Cerebellar cortex (tissue), 1 donor: Measurements from ENCODE around the gene RBBP8NL.

Source experiments
- DNase-seq: peaks from one replicate; pipeline ENCODE4 v3.0.0-alpha.2; 2015; ENCODE audit warnings: low spot score

RBBP8NL gene

GRCh38 chr20:62408640-62409039, 18.7 kb downstream of the RBBP8NL start:
- no peak for DNase-seq

DNA sequence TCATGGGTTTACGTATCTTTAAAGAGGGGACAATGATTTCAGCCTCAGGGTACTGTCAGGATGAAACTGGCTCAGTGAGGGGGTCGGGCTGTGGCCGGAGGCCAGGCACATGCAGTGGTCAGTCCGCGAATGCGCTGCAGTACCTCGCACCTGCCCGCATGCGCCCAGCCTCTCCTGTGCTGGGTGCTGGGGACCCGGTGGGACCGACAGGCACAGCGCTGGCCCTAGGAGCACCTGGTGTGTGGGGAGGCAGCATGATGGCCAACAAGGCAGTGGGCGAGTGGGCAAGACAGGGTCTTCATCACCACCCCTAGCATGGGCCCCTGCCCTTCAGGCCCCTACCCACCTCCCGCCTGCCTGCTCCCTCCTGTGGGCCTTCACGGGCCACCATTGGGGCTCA, 19.3 kb downstream of the RBBP8NL start:
- DNase-seq = no peak

DNA sequence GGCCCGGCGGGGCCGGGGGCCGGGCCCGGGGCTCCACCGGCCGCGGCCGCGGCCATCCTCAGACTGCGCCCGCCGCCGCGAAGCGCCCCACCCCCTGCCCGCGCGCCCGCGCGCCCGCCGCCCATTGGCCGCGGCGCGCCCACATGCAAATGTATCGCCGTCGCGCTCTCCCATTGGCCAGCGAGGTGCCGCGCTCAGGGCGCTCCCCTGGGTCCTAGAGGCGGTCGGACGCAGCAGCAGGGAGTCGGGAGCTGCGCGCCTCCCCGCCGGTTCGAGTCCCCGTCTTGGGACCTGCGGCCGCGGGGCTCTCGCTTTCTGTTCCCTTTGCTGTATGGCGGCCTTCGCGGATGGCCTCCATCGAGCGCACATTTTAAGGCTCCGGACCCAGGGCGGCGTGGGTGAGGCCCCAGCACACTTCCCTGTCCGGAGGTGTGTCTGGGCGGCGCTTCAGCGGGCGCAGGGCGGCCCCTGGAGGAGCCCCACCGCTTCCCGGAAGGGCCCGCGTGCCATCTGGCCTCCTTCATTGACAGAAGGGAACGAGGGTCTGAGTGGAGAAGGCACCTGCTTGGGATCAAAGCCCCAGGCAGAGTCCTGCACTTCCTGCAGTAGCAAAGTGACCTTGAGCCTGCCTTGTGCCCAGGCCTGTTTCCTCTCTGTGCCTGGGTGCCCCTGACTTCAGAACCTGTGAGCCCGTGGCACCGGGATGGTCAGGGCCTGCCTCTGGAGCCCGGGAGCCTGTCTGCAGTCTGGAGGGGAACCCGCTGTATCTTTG, 19.9 kb downstream of the RBBP8NL start, which contains the start of gene CABLES2:
Gene CABLES2 (minus strand): TSS at position 65 of the 772 bp plus-strand sequence. CDS start 9 bp downstream, at position 56.
- peak; percentile 92 for DNase-seq

DNA sequence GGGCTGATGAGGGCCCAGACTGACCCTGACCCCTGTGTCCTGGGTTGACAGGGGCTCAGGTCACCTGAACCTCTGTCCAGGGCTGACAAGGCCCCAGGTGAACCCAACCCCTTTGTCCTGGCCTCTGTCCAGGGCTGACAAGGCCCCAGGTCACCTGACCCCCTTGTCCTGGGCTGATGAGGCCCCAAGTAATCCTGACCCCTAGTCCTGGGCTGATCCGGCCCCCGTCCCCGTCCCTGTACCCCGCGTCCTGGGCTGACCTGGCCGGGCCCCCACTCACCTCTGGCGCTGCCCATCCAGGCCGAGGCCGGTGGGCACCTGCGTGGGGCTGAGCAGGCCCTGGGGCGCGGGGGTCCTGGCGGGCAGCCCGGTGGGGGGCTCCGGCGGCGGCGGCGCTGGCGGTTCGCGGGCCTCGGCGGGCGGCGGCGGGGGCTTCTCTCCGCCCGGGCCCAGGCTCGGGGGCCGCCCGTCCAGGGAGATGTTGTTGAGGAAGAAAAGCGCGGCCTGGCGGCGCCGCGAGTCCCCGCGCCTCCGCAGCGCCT, 20.6 kb downstream of the RBBP8NL start:
- no peak for DNase-seq

GRCh38 chr20:62405981-62406513, 21.3 kb downstream of the RBBP8NL start:
- DNase-seq = no peak

DNA sequence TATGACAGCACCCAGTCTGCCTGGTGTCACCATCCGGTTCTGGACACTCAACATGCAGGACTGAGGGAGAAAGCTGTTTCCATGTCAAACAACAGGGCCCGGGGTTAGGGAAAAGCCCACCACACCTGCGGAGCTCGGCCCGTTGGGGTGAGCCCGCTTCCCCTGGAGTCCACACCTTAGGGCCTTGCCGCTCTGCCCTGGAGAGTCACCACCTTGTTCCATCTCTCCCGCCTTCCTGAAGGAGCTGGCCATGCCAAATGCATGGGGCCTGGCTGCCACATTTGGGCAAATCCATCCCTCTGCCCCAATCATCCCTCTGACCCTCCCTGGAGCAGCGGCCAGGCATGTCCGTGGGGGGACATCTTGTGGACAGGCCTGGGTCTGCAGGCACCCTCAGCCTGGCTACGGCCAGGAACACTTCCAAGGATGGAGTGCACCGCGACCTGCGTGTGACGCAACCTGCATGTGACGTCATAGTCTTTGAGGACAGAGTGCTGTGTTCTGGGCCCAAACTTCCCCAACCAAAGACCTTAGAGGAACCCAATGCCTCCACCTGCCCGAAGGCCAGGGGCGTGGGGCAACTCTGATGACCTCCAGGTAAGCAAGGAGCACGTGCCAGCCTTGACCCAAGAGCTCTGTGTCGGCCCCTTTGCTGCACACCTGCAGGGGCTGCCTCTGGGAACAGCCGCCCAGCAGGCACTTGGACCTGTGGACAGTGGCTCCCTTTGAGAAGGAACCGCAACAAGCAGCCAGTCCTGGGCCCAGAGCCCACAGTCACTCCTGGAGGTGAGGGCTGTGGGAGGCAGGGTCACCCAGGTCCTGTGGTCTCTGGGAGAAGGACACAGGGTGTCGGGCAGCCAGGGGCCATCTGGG, 22.0 kb downstream of the RBBP8NL start:
- peak; percentile 82 for DNase-seq

GRCh38 chr20:62404761-62405107, 22.6 kb downstream of the RBBP8NL start:
- no peak for DNase-seq

GRCh38 chr20:62404112-62404665, 23.1 kb downstream of the RBBP8NL start:
- no peak for DNase-seq

- no peak for DNase-seq
These were observed 24.0 kb downstream of the RBBP8NL start for GRCh38 chr20:62403331-62403730.

DNA sequence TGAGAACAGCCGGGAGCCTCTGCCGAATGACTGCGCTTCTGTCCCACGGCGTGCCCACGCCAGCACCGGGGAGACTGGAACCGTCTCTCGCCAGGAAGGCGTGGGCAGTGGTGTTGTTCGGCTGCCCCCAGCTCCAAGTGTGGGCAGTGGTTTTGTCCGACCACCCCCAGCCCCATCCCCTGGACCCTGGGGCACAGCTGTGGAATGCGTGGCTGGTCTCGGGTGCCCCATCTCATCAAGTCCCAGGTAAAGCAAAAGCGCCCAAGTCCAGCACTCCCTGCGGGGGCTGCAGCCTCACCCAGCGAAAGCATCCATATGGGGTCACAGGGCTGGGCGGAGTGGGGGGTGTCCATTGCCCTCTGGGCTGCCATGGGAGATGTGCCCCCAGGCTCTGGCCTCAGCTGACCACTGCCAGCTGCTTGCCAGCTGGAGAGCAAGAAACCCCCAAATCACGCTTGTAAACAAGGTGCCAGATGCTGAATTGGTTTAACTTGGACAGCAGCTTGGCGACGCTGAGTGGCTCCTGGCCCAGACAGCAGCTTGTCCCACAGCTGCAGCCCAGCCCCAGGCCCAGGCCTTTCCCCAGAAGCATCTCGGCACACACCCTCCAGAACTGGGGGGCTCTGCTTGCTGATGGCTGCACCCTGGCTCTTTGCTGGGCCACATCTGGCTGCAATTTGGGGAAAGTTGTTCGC, 24.7 kb downstream of the RBBP8NL start:
- DNase-seq = no peak

DNA sequence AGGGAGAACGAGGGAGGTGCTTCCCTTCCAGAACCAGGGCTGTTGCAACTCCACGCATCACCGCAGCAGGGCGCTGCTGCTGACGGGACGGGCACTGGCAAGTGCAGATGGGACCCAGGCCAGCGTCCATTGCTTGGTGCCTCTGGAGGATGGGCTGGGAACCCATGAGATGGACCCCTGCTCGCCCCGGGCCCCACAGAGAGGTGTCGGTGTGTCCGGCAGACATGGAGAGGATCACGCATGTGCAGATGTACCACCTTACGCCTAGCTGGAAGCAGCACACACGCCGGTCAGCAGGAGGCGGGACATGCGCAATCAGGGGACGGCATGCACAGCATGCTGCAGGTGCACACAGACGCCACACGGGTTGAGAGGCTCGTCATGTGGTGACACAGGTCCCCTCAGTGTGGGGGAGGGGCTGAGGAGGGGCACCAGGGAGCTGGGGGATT, 26.0 kb downstream of the RBBP8NL start:
- no peak for DNase-seq

DNA sequence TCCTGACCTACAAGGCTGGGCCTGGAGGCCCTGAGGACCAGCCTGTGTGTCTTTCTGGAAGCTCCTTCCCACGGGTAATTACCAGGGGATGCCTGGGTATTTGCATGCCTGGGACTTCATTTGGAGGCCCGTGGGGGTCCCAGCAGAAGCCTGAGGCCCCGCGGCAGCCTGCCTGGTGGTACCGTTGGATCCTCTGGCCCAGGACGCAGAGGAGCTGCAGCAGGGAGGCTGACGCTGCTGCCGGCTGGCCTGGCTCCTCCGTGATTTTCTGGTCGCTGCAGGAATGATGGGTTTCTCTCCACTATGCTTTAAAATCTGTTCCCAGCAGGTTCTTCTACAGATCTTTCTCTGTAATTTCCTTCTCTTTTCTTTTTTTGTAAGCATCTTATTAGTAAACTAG, 26.8 kb downstream of the RBBP8NL start:
- DNase-seq = no peak

DNA sequence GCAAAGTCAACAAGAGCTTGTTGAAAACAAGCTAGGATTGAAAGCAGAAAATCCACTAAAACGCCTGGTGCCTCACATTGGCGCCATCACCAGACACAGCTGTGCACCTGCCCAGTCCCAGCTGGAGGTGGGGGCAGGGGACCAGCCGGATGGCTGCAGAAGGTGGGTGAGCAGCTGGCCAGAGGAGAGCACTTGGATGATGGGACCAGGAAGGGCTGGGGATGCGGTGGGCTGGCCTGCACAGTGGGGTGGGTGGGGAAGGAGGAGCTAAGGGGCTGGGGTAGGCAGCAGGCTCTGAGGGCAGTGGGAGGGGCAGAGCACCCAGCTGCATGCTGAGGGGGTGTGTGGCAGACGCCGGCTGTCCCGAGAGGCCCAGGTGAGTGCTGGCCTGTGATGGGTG, 27.3 kb downstream of the RBBP8NL start:
- DNase-seq = no peak

GRCh38 chr20:62398120-62398821, 29.1 kb downstream of the RBBP8NL start:
- no peak for DNase-seq

DNA sequence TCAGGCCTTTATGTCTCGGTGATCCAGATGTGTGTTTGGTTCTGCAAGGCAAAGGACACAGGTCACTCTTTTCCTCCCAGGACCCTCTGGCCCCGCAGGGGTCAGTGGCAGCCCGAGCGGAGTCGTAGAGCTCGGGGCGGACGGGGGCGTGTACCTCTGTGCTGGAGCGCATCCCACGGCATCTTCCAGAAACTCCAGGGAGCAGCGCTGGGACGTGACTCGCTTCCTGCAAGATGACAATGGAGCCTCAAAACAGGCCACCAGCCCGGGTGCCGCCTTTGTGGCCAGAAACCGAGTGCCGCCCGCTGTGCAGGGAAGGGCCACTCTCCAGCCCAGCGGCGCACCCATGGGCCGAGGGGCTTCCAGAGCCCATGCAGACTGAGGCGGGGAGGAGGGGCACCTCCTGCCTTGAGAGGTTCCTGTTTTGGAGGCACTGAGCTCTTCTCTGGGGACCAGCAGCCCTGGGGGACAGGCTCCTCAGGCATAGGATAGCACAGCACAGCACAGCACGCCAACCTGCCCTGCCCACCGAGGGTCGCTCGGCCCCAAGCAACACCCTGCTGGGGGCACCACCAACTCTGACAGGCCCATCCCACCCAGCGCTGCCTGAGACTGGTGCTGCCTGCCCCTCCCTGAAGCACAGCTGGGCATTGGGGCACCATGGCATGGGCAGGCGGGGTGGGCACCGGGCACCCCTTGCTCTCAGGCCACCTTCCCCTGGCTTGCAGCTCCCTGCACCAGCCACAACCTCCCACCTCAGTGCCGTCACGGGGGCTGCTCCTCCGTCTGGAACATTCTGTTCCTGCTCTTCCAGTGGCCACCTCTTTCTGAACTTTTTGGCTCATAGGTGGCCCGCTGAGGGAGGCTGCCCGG, 30.7 kb downstream of the RBBP8NL start:
- no peak for DNase-seq

GRCh38 chr20:62395311-62396242, 31.8 kb downstream of the RBBP8NL start:
- DNase-seq = no peak

- DNase-seq = no peak
These were observed 32.8 kb downstream of the RBBP8NL start for GRCh38 chr20:62394248-62395245.

GRCh38 chr20:62393830-62394229, 33.5 kb downstream of the RBBP8NL start:
- no peak for DNase-seq
